Adrenal gland (tissue), 12 donors: Measurements from ENCODE around the gene SUN1. TPM values are rescaled to one million over a fixed set of nuclear protein-coding genes. Genes with fewer than 3 reads are reported as not detected.

Experiments
- DNase-seq, 7 donors: peaks; one replicate each; pipeline ENCODE4 v3.0.0-alpha.2; 2019 to 2020
- H3K27ac ChIP-seq, 5 donors: fragments of 200-600 bp; sonication (generic) in 4 of 5; 1 replicate in 3 of 5; 2 replicates in 2 of 5; pipeline versions ENCODE4 v1.5.1 to v1.8.0; 2016 to 2020; ENCODE audit warnings: mild to moderate bottlenecking in 1 of 5
- H3K27me3 ChIP-seq: fragments of 200-600 bp; 2 replicates; pipeline ENCODE4 v1.8.0; 2021
- H3K36me3 ChIP-seq, 2 donors: fragments of 200-600 bp; replicated peaks in 1 of 2; 1 replicate in 1 of 2; 2 replicates in 1 of 2; pipeline versions ENCODE4 v1.5.1 to v1.8.0; 2018 to 2022
- H3K4me1 ChIP-seq, 2 donors: fragments of 200-600 bp; replicated peaks in 1 of 2; 1 replicate in 1 of 2; 2 replicates in 1 of 2; pipeline versions ENCODE4 v1.5.1 to v1.8.0; 2018 to 2021
- H3K4me3 ChIP-seq, 4 donors: fragments of 200-600 bp; sonication (generic) in 3 of 4; one replicate each; pipeline ENCODE4 v1.5.1; 2016 to 2018
- H3K9me3 ChIP-seq, 3 donors: fragments of 200-600 bp; sonication (generic) in 1 of 3; replicated peaks in 1 of 3; 1 replicate in 2 of 3; 2 replicates in 1 of 3; pipeline versions ENCODE4 v1.5.1 to v1.8.0; 2016 to 2021
- POLR2A ChIP-seq, 2 donors: fragments of 450-650 bp; IDR thresholded peaks; one replicate each; pipeline ENCODE4 v1.6.1; 2017; ENCODE audit warnings: antibody characterized with exemption in 2 of 2, mild to moderate bottlenecking in 2 of 2, moderate library complexity in 1 of 2
- WGBS, 4 donors: extraction: QIAGEN DNeasy Blood & Tissue Kit in 2 of 4; methylation state at CpG; one replicate each; pipeline versions ENCODE4 v1.1.5 to v1.1.7; 2013 to 2017; 5-methylcytosine and 5-hydroxymethylcytosine counted together
- intact Hi-C, 2 donors: fragments of 100-400 bp; cut with DNase I; formaldehyde crosslinking; loops; one replicate each; pipeline versions ENCODE4 v1.14.1 to v1.15.0; 2022 to 2023
- polyA plus RNA-seq, 3 donors: library from polyadenylated mRNA; stranded (reverse); fragments of 200-250 nt in 2 of 3; fragments of 350-450 nt in 1 of 3; fragmentation: Illumina TruSeq in 1 of 3; extraction: RNeasy Lipid Tissue Mini Kit (QIAGEN cat#74804) in 1 of 3; gene quantifications; one replicate each; pipeline ENCODE4 v1.2.3, GENCODE V29; 2013 to 2014
- total RNA-seq, 9 donors: library from RNA; depleted of rRNA in 4 of 9; stranded (reverse); fragments of >200 nt in 4 of 9; fragments of 120-200 nt in 1 of 9; fragmentation: NEBNext Ultra II Directional in 1 of 9; extraction: Animal tissue kit (Norgen Biotek cat#: 25700) in 1 of 9; gene quantifications; one replicate each; pipeline versions ENCODE4 v1.1.0 to v1.2.4, GENCODE V29; 2013 to 2023
- TF ChIP-seq, protein P1 (sequence below), 6 experiments: fragments of 450-650 bp in 4 of 6; fragments of 200-600 bp in 2 of 6; sonication (generic) in 1 of 6; IDR thresholded peaks; 1 replicate in 5 of 6; 2 replicates in 1 of 6; pipeline versions ENCODE4 v1.5.1 to v1.8.0; 2016 to 2021; ENCODE audit warnings: antibody characterized with exemption in 6 of 6, mild to moderate bottlenecking in 2 of 6, moderate library complexity in 1 of 6
- donor health status: healthy with polysubstance abuse.
- donor health status: Bipolar disorder and iron deficiency.
- donor health status: DM: yes; HTN: yes; CAD: no.
- donor health status: DM: no; HTN: no; CAD: no.
- donor health status: DM: no; HTN: no; CAD: no.
- donor health status: DM: yes; HTN: yes; CAD: no.

SUN1 gene
- total and polyA plus RNA-seq, 12 donors = 28.7 to 122 (median 99.9) TPM

DNA sequence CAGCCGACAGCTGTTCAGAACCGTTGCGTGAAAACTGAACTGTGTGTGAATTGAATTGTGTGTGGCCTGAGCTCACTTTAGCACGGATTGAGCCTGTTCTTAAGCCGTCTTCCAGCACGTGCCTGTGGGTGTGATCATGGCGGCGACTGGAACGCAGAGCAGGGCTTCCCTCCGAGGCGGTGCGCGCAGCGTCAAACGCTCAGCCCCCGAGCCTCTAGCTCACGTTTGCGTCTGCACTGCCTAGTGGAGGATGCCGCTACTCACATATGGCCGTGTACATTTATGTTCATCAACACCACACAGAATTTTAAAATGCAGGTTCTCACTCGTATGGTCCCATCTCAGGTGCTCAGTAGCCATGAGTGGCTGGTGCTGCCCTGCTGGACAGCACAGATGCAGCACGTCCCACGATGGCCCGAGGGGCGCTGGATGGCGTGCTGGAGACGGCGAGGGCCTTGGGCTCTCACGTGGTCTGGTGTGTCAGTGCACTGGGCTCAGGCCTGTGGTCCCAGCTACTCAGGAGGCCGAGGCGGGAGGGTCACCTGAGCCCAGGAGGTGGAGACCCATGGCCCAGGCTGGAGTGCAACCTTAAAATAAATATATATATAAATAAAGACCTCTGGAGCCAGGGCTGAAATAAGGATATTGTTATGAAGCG, 22.0 kb downstream of the SUN1 start:
- no peak overlapping the region for H3K4me3 ChIP-seq
- H3K36me3 ChIP-seq = peaks cover 0 to 99% of the 10 kb centered on the region in 2 donors
- H3K9me3 ChIP-seq = no peaks in the 10 kb centered on the region
- no peak for DNase-seq
- intact Hi-C loops = no loop called here
- no peaks in the 10 kb centered on the region for H3K27me3 ChIP-seq
- WGBS, 4 donors = 93 to 97% (median 94%) methylated on average over 26 to 32 of the region's 32 CpGs
- no peak overlapping the region for H3K27ac ChIP-seq
- H3K4me1 ChIP-seq = no peaks in the 10 kb centered on the region
- no peak for TF ChIP-seq POLR2A (IDR thresholded peaks at IDR 0.05)
- TF ChIP-seq, protein P1, sequence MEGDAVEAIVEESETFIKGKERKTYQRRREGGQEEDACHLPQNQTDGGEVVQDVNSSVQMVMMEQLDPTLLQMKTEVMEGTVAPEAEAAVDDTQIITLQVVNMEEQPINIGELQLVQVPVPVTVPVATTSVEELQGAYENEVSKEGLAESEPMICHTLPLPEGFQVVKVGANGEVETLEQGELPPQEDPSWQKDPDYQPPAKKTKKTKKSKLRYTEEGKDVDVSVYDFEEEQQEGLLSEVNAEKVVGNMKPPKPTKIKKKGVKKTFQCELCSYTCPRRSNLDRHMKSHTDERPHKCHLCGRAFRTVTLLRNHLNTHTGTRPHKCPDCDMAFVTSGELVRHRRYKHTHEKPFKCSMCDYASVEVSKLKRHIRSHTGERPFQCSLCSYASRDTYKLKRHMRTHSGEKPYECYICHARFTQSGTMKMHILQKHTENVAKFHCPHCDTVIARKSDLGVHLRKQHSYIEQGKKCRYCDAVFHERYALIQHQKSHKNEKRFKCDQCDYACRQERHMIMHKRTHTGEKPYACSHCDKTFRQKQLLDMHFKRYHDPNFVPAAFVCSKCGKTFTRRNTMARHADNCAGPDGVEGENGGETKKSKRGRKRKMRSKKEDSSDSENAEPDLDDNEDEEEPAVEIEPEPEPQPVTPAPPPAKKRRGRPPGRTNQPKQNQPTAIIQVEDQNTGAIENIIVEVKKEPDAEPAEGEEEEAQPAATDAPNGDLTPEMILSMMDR (IDR thresholded peaks at IDR 0.05) = no peak

DNA sequence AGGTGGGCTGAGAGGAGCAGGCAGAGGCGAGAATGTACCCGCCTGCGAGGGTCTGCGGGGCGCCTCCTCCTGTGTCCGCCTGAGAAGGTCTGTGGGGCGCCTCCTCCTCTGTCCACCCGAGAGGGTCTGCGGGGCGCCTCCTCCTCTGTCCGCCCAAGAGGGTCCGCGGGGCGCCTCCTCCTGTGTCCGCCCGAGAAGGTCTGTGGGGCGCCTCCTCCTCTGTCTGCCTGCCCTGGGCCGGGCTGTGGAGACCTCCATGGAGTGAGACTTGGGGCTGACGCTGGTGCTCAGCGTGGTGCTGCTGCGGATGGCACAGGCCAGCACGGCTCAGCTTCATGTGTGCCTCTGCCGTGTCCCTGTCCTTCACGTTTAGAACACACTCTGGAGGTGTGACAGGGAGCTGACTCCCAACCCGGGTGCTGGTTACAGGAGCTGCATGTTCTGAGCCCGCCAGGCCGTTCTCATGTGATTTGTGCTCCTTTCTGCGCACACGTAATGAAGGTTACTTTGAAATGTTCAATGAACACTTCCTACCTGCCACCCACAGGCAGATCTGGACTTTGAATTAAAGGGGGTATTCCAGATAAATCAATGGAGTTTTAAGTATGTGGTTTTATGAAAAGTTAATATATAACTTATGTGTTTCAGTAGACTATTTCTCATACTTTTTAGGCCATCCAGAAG, 23.6 kb downstream of the SUN1 start:
- Histone ChIP-seq H3K9me3 (no peaks in the 10 kb centered on the region), H3K36me3 (peaks cover 0 to 100% of the 10 kb centered on the region in 2 donors), H3K4me1 (no peaks in the 10 kb centered on the region), H3K27me3 (no peaks in the 10 kb centered on the region), H3K4me3 (no peak overlapping the region), H3K27ac (no peak overlapping the region)
- no peak for TF ChIP-seq POLR2A (IDR thresholded peaks at IDR 0.05)
- TF ChIP-seq, protein P1 (IDR thresholded peaks at IDR 0.05) = no peak
- DNase-seq = no peak
- WGBS, 4 donors = 90 to 92% (median 91%) methylated on average over 15 to 29 of the region's 29 CpGs
- intact Hi-C loops = no loop called here

DNA sequence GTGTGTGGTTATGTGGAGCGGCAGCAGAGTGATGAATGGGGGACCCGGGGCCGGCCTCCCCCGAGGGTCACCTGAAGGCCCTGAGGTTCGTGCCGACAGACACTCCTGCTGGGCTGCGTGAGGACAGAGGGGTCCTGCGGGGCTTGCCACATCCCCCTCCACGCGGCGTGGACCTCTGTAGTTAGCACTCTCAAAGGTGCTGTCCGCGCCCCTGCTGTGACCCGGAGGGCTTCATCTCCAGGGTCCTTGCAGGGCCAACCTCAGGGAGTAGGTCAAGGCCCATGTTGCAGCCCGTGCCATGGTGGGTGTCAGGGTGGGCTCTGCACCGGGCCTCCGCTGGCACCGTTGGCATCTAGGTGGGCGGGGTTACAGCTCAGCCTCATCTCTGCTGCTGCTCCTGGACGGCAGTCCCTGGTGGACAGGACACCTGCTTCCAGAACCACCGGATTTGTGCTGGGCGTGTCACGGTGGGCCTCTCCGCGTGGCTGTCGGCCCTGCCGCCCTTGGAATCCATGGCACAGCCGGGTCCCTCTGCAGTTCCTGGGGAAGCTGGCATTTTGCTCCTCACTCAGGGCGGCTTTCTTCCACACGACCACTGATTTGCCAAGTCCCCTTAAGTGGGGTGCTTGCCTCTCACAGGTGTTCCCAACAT, 24.3 kb downstream of the SUN1 start:
- intact Hi-C loops = no loop called here
- Histone ChIP-seq H3K4me3 (no peak overlapping the region), H3K9me3 (no peaks in the 10 kb centered on the region), H3K27me3 (no peaks in the 10 kb centered on the region), H3K27ac (no peak overlapping the region), H3K4me1 (no peaks in the 10 kb centered on the region), H3K36me3 (peaks cover 0 to 100% of the 10 kb centered on the region in 2 donors)
- WGBS, 4 donors = 83 to 92% (median 87%) methylated on average over 15 to 30 of the region's 30 CpGs
- no peak for DNase-seq
- no peak for TF ChIP-seq POLR2A (IDR thresholded peaks at IDR 0.05)
- TF ChIP-seq, protein P1 (IDR thresholded peaks at IDR 0.05) = no peak

DNA sequence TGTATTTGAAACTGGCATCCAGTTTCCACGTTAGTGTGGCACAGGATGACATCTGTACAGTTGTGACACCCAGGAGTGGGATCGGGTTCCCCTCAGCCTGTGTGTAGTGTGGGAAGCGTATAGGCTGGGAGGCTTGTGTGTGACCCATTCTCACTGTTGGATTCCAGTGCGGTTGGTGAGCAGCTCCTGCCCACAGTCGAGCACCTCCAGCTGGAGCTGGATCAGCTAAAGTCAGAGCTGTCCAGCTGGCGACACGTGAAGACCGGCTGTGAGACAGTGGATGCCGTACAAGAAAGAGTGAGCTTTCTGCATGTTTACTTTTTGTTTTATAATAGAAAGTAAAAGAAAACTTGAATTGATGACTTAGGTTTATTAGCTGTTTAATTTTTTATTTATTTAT, 25.4 kb downstream of the SUN1 start:
- intact Hi-C loops = no loop called here
- H3K4me3 ChIP-seq = no peak overlapping the region
- no peaks in the 10 kb centered on the region for H3K27me3 ChIP-seq
- no peak overlapping the region for H3K27ac ChIP-seq
- TF ChIP-seq, protein P1 (IDR thresholded peaks at IDR 0.05) = no peak
- TF ChIP-seq POLR2A (IDR thresholded peaks at IDR 0.05) = no peak
- DNase-seq = no peak
- no peaks in the 10 kb centered on the region for H3K4me1 ChIP-seq
- no peaks in the 10 kb centered on the region for H3K9me3 ChIP-seq
- WGBS, 4 donors = 85 to 95% (median 85%) methylated on average over 9 of the region's 9 CpGs
- peaks cover 0 to 100% of the 10 kb centered on the region in 2 donors for H3K36me3 ChIP-seq
